GM18867 (cell line): ENCODE measurements around the gene BMP7.

Source experiments
- ATAC-seq: cut with Tn5 transposase; IDR thresholded peaks from one replicate; pipeline ENCODE4 v1.9.1; 2021; ENCODE audit warnings: mild to moderate bottlenecking, moderate library complexity; ENCODE audit not compliant: unreplicated experiment

The BMP7 gene

DNA sequence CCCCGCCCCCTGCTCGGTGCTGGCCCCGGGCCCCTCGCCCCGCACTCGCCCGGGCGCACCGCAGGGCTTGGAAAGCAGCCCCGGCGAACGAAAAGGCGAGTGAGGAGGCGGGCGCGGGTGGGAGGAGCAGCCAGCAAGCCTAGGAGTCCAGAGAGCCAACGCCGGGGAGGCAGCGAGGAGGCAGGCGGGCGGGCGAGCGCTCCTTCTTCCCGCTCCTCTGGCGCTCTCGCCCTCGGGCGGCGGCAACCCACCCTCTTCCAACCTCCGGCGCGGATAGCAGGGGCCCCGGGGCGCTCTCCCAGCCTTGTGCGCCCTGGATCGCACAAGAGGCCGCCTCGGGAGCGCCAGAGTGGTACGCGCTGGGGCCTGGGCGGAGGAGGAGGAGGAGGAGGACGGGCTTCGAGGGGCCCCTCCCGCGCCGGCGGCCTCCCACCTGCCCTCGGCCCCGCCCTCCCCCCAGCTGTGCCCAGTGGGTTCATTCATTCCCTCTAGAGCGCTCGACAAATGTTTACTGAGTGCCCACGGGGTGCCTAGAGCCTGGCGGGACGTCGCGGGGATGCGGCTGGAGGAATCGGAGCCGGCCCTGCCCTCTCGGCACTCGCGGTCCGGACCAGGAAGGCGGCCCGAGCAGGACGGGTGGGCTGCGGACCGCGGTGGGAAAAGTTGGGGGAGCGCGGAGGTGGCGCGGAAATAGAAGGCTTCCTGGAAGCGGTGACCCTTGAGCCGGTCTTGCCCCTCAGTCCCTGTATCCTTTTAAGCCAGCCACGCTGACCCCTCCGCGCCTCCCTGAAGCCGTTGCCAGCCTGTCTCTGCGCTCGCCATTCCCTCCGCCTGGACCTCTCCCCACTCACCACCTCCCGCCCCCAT, at the start of gene BMP7:
Gene BMP7 (minus strand): TSS at position 351 of the 867 bp plus-strand sequence. CDS start 519 bp downstream, outside the sequence.
- ATAC-seq: no peak

DNA sequence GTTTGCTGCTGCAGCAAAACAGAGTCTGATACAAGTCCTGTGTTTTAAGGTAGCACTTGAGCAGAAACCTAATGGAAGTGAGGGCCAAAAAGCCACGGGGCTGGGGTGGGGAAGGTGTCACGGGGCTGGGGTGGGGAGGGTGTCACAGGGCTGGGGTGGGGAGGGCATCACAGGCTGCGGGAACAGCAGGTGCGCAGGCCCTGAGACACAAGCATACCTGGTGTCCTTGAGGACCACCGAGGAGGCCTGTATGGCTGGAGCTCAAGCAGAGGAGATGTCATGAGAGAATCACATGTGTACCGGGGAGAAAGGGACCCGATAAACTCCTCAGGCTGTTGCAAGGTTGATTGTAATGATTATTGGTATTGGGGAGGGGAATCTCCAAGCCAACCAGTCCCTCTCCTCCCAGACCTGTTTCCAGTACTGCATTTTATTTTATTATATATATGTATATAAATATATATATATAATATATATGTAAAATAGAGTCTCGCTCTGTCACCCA, 49.6 kb upstream of the BMP7 start:
- no peak for ATAC-seq

DNA sequence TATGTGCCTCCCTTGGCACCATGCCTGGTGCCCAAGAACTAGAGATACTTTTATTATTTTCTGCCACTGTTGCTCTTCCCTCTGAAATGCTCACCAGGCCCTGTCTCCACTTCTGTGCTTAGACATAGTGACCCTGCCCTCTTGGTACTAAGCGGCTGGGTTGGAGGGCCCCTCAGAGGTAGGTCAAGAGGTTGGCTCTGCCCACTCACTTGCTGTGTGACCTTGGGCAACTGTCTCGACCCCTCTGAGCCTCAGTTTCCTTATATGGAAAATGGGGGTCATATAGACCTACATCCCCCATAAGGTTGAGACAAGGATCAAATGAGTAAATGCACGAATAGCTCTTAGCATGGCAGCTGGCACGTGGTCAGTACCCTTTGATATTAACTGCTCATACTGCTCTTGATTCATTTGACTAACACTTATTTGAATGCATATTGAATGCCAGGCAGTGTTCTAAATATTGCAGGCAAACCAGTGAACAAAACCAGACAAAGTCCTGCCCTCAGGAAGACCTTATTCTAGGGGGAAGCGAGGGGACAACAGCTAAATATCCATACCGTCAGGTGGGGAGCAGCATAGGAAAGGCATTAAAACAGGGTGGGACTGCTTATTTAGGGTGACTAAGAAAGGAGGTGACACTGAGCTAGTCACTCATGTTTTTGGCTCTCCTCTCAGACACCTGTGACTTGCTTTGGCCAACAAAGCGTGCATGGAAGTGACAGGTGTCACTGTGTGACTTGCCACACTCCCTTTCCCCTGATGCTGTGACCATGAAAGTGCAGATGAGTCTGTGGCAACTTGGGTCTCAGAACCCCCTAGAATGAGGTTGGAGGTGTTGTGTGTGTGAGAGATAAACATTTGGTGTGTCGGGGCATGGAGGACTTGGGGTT, 48.9 kb upstream of the BMP7 start:
- peak; percentile 40 for ATAC-seq

DNA sequence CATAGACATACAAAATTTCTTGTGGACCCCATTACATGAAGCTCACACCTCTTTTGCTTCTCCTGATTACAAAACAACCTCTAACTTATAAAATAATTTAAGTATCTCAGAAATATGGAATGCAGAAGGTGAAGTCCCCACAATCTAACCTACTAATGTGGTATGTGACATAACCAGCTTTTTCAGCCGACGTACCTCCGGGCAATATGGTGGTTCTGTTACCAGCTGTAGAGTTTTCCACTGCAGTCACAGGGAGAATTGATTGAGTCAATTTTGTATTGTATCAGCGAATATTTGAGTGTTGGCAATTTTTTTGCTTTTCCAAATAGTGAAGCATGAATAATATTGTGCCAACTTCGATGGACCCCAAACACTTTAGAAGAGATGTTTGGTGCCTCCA, 47.5 kb upstream of the BMP7 start:
- no peak for ATAC-seq

DNA sequence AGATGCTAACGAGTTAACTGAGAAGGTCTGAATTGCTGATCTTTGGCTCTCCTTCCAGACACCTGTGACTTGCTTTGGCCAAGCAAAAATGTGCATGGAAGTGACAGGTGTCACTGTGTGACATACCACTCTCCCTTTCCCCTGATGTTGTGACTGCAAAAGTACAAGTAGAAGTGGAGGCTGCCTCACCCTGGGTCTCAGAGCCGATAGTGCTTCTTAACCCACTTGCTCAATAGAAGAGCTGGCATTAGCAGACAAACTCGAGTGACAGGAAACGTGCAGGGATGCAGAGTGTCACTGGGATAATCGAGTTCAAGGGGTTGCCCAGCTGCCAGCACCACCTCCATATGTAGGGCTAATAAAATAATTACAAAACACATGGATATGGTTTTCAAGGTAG, 46.8 kb upstream of the BMP7 start:
- ATAC-seq: no peak

DNA sequence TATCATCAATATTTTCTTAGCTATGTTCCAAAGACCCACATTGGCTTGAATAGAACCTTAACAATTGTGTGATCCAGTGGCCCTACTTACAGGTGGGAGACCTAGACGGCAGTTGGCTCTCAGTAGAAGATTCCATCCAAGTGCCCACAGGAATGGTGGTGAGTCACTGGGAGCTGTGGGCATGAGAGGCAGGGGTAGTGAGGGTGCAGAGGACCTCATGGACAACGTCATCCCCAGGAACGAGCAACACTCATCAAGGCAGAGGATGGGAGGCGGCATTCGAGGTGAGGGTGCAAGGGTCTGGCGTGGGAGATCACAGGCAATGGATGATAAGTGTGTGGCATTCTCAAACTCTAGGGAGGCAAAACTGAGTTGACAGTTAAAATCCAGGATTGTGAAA, 45.7 kb upstream of the BMP7 start:
- ATAC-seq: no peak

DNA sequence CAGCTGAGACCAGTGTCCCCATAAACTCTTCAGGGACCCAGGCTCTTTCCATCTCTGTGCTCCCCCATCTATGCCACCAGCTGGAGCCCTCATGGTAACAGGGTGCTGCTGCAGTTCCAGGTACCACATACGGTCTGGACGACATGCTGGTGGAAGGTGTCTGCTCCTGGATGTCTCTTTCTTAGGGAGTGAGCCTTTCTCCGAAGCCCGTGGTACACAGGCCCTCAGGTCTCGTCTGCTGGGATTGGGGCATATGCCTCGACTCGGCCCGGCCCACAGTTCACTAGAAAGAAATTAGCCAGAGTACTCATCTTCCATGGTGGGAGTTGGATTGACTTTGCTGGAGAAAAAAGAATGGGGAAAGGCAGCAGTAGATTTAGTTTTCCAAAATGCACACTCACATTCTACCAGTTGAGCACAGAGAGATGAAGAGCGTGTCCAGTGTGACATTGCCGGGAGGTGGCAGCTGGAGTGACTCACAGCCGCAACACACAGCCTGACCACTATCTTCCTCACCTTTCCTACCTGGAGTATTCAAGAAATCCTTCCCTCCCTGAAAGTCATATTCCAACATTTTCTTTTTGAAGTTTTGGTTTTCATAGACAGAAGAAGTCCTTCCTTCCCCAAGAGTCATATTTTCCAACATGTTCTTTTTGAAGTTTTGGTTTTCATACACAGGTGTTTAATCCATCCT, 44.5 kb upstream of the BMP7 start:
- no peak for ATAC-seq

DNA sequence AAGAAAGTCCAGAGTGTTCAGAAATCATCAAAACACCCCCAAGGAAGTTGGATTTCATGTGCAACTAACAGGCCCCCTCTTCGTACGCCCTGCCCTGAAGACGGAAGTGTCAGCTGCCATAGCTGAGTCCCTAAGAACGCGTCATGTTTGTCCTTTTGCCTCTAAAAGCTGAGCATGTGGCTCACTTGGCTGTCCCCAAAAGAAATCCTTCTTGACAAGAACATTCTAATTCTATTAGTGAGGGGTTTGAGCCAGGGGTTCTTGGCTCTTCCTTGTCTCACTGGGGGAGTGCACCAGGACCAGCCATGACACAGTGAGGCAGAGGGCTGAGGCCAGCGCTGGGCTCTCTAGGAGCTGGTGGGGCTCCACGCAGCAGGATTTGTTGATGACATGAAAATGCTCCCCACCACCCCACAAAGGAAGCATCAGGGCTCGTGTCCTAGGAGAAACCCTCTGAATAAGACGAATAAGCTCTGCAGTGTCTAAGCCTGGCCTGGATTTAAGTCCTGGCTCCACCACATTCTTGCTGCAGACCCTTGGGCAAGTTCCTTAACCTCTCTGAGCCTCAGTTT, 43.2 kb upstream of the BMP7 start:
- ATAC-seq: no peak

DNA sequence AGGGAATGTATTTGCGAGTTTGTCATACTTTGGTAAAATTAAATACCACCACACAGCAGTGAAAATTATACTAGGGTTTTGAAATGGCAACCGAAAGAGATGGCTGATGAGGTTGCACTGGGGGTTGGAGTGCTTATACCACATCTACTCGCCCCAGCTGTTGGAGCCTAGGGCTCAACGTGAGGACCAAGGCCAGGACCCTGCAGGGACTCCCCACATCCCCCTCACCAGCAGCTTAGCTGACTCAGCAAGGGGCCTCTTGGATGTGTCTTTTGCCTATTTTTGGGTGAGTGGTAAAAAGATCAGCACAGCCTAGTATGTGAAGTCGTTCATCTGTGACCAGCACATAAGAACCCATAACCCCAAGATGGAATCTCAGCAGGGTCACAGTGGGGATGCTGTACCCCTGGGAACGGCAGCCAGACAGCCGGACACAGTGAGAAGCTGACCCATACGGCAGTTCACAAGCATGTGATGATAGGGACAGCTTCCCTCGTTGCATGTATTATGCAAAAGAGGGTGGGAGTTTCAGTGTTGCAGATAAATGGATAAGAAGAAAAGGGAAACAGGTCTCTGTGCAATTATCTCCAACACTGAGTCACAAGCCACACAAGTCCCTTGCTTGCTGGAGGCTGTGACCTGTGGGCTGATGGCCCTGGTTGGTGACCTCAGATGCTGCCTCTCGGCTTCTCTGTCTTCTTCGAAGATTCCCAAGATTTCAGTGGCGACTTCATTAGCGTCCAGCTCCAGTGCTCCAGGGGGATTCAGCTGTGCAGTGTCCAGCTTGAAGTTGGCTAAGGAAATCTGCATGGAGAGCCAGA, 42.2 kb upstream of the BMP7 start:
- no peak for ATAC-seq

DNA sequence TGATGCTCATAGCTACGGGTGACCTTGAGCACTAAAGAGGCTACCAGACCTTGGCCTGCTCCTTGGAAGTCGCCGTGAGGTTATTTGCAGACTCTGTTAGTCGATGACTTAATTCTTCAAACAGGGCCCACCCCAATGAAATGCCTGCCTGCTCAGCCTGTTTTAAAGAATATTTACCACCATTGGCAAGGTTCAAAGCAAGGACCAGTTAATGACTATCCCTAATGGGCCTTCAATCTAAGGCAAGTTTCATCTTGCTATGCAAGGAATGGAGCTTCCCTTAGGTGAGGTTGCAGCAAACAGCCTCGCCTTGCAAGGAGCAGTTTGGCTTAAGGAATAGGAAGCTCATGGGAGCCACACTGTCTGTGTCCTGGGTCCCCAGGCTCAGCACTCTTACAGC, 40.3 kb upstream of the BMP7 start:
- ATAC-seq: no peak

DNA sequence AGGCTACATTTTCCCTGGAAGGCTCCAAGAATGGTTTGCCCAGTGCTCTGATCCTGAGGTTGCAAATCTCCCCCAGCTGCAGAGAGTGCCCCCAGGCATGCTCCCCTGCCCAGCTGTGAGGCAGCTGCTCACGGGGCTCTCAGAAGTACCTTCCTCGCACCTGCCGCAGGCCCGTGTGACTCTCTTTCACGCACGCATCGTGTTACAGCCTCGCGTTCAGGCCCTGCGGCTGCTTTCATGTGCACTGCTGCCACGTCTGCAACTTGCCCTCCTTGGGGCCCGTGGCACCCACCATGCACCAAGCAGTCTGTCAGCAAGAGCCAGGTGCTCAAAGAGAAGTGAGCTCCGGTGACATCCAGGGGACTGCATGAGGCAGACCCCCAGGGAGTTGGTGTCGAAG, 34.6 kb upstream of the BMP7 start:
- ATAC-seq: no peak

DNA sequence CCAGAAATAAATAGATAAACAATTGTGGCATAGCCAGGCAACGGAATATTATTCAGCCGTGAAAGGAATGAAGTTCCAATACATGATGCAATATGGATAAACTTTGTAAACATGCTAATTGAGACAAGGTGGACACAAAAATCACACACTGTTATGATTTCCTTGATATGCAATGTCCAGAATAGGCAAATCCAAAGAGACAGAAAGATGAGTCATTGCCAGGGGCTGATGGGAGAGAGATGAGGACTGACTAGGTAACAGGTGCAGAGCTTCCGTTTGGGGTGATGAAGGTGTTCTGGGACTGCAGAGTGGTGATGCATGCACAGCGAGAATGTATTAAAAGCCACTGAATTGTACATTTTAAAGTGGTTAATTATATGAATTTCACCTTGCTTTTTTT, 32.0 kb upstream of the BMP7 start:
- ATAC-seq: no peak

DNA sequence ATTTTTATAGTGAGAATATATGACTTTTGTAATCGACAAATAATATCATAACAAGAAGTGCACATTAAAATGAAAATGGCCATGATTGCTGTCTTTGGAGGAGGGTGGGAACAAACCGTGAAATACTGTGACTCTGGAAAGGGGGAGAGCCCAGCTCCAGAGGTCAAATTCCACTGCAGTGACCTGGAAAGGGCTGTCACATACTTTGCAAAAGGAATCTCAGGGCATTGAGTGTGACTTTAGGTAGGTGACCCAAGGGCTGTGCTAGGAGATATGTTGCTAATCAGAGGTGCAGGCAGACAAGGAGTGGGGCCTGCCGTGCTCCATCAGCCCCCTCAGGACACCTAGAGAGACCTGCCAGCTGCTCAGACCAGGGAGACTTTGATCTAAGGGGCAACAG, 28.1 kb upstream of the BMP7 start:
- ATAC-seq: no peak

DNA sequence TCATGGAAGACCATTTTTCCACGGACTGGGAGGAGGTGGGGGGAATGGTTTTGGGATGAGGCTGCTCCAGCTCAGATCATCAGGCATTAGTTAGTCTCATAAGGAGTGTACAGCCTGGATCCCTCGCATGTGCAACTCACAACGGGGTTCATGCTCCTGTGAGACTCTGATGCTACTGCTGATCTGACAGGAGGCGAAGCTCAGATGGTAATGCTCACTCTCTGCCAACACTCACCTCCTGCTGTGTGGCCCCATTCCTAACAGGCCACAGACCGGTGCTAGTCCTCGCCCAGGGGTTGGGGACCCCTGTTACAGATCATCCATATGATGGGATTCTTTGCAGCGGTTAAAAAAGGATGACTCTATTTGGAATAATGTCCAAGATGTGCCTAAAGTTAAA, 27.6 kb upstream of the BMP7 start:
- ATAC-seq: no peak

DNA sequence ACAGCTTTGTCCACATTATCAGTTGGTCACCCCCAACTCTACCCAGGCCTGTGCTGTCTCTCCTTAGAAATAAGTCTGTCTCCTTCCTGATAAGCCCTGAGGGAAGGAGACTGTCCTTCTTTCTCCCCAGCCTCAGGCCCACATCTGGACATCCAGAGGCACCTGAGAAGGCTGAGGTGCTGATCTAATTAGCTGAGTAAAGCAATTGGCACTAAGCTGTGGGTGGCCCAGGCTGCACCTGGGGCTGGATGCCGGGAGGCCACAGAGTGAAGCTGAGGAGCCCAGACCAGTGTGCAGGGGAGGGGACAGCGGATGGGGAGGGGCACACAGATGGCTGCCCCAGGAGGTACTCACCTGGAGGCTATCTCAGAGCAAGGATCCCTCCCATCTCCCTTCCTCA, 26.2 kb upstream of the BMP7 start:
- no peak for ATAC-seq

DNA sequence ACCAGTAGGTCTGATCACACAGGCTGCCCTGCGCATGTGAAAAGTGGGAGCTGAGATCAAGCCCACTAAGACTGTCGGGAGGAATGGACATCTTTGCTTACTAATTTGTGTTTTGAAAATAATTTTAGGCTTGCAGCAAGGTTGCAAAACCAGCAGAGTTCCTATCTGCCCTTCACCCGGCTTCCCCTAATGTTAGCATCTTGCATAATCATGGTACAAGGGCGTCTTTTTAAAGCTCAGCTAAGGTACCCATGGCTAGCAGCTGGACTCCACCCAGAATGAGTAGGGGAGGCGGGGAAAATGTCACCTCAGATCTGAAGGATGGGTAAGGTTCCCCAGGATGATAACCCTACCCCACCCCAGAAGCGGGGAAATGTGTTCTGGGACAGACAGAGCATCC, 25.3 kb upstream of the BMP7 start:
- no peak for ATAC-seq

DNA sequence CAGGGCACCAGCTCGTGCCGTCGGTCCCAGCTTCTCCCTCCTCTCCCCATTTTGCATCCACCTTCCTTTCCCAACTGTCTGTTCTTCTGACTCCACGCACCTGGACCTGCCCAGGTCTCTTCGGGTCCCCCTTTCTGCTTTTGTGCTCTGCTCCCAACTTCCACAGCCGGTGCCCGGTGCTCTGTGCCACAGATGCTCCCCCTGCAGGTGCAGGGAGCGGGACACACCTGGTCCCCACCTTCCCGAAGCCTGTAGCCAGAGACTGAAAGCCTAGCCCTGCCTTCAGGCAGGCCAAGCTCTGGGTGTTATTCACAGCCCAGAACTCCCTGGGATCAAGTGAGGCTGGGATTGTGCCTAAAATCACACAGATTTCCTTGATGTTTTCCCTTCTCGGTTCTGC, 24.6 kb upstream of the BMP7 start:
- ATAC-seq: no peak

DNA sequence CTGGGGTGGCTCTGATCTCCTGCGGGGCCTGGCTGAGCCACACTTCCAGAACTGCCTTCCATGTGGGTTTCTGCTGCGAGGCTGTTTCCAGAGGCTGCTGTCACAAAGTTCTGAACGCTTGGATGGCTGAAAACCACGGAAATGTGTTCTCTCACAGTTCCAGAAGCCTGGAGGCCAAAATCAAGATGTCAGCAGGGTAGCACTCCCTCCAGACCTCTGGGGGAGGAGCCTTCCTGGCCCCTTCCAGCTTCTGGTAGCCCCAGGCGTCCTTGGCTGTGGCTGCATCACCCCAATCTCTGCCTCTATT, 23.7 kb upstream of the BMP7 start:
- ATAC-seq: no peak

DNA sequence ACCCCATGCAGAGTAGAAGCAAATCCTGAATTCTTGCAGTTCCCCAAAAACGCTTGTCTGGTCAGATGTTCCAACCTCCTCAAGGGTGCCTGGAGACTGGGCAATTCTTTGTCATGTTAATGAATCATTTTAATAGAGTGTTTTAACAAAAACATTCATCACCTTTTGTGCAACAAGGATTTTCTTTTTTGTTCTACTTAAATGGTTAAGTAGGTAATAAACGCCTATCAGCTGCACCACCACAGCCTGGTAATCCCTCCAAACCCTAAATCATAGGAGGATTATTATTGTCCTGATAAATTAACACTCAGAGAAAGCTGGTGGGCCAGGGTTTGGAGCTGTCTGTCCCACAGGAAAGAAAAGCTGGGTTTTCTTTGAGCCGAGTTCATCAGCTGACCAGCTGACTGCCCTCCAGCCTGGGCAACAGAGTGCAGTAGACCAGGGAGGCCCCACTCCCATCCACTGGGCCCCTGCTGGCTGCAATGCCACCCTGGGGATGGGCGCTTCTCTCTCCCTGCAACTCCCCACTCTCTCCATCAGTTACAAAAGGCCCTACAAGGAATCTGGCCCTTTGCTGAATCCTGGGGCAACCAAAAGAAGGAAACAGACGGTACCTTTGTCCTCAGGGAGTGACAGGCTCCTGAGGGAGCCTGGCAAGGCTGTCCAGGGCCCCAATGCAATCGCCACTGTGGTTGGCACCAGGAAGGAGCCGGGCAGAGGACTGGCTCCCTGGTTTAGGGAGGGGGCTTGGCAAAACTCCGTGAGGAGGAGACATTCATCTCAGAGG, 23.1 kb upstream of the BMP7 start:
- ATAC-seq: no peak
